A673 (cell line): ENCODE results near the gene SIDT2.

Source experiments
- EZH2 ChIP-seq: fragments of 200-600 bp; sonication (generic); IDR thresholded peaks from 2 replicates; pipeline ENCODE4 v1.6.1; 2017; ENCODE audit warnings: borderline replicate concordance, low read depth, mild to moderate bottlenecking, mixed read lengths, antibody characterized with exemption, low read length; ENCODE audit not compliant: poor library complexity, severe bottlenecking
- TF ChIP-seq, protein P1 (sequence below): fragments of 300-800, 200-600 bp; sonication (generic); conservative IDR thresholded peaks from 2 replicates; pipeline ENCODE4 v1.5.1; 2017; ENCODE audit warnings: low read depth, mild to moderate bottlenecking, antibody characterized with exemption, low read length, moderate library complexity, mixed read lengths

DNA sequence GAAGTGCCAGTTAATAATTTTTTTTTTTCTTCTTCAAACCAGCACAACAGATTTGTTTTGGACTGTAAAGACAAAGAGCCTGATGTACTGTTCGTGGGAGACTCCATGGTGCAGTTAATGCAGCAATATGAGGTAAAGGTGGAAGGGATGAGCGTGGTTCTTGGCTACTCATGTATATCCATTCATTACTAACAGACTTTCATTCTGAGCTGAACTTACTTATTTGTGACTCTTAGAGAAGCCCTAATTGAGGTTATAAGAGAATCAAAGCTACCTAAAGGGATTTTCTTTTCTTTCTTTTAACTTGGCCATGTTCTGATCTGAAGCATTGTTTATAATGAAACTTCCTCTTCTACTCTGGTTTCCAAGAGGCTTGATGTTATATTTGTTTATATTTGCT lies 18.7 kb upstream of the SIDT2 start:
- TF ChIP-seq, protein P1, sequence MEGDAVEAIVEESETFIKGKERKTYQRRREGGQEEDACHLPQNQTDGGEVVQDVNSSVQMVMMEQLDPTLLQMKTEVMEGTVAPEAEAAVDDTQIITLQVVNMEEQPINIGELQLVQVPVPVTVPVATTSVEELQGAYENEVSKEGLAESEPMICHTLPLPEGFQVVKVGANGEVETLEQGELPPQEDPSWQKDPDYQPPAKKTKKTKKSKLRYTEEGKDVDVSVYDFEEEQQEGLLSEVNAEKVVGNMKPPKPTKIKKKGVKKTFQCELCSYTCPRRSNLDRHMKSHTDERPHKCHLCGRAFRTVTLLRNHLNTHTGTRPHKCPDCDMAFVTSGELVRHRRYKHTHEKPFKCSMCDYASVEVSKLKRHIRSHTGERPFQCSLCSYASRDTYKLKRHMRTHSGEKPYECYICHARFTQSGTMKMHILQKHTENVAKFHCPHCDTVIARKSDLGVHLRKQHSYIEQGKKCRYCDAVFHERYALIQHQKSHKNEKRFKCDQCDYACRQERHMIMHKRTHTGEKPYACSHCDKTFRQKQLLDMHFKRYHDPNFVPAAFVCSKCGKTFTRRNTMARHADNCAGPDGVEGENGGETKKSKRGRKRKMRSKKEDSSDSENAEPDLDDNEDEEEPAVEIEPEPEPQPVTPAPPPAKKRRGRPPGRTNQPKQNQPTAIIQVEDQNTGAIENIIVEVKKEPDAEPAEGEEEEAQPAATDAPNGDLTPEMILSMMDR = no peak
- TF ChIP-seq EZH2 = no peak
